HepG2 (cell line): ENCODE measurements around the gene CDH2. TPM values are rescaled to one million over a fixed set of nuclear protein-coding genes. Genes with fewer than 3 reads are reported as not detected.

Experiments used
- ARNT2 ChIP-seq: sonication (generic); formaldehyde crosslinking; IDR thresholded peaks from 2 replicates; pipeline ENCODE4 v1.8.0; 2022; ENCODE audit warnings: mild to moderate bottlenecking, low read depth, missing genetic modification reagents, moderate library complexity
- CBFB ChIP-seq: sonication (generic); formaldehyde crosslinking; IDR thresholded peaks from 2 replicates; pipeline ENCODE4 v1.4.0; 2020; ENCODE audit warnings: missing genetic modification reagents
- ESRRA ChIP-seq: sonication (generic); formaldehyde crosslinking; IDR thresholded peaks from 2 replicates; pipeline ENCODE4 v1.5.1; 2020; ENCODE audit warnings: mild to moderate bottlenecking, low read depth, missing genetic modification reagents
- PCBP2 ChIP-seq: fragments of 200-400 bp; formaldehyde crosslinking; optimal IDR thresholded peaks from 2 replicates; pipeline ENCODE3; 2018; ENCODE audit warnings: low read length, low read depth; ENCODE audit not compliant: poor library complexity, severe bottlenecking
- PHF5A ChIP-seq: IDR thresholded peaks from one replicate; pipeline ENCODE4 v1.6.1; 2018; ENCODE audit warnings: low read depth, missing genetic modification reagents; ENCODE audit not compliant: unreplicated experiment
- SKI ChIP-seq: fragments of 450-650 bp; IDR thresholded peaks from one replicate; pipeline ENCODE4 v1.6.1; 2018; ENCODE audit warnings: mild to moderate bottlenecking; ENCODE audit not compliant: partially characterized antibody
- TBP ChIP-seq: sonication (generic); formaldehyde crosslinking; IDR thresholded peaks from 2 replicates; pipeline ENCODE4 v1.5.0; 2020; ENCODE audit warnings: missing genetic modification reagents
- TCF12 ChIP-seq, 2 experiments: fragments of 450-650 bp in 1 of 2; sonication (generic) in 1 of 2; formaldehyde crosslinking in 1 of 2; IDR thresholded peaks; 2 replicates each; pipeline versions ENCODE4 v1.6.1 to v1.8.0; 2017 to 2022; ENCODE audit warnings: antibody characterized with exemption in 1 of 2, mild to moderate bottlenecking in 1 of 2, missing genetic modification reagents in 1 of 2, moderate library complexity in 1 of 2
- U2AF1 ChIP-seq: fragments of 200-400 bp; formaldehyde crosslinking; optimal IDR thresholded peaks from 2 replicates; pipeline ENCODE3; 2017; ENCODE audit warnings: mild to moderate bottlenecking, low read depth, low read length
- ZBTB8A ChIP-seq: sonication (generic); formaldehyde crosslinking; IDR thresholded peaks from 2 replicates; pipeline ENCODE4 v1.4.0; 2020; ENCODE audit warnings: mild to moderate bottlenecking, low read depth, missing genetic modification reagents, borderline replicate concordance
- ZMYM3 ChIP-seq: sonication (generic); formaldehyde crosslinking; IDR thresholded peaks from 2 replicates; pipeline ENCODE4 v1.5.1; 2020; ENCODE audit warnings: mild to moderate bottlenecking, missing genetic modification reagents
- ZNF143 ChIP-seq: sonication (generic); formaldehyde crosslinking; IDR thresholded peaks from 2 replicates; pipeline ENCODE4 v1.4.0; 2020; ENCODE audit warnings: missing genetic modification reagents
- ZNF431 ChIP-seq: sonication (generic); formaldehyde crosslinking; IDR thresholded peaks from 2 replicates; pipeline ENCODE4 v1.9.0; 2022; ENCODE audit warnings: missing genetic modification reagents, low read depth, mild to moderate bottlenecking, borderline replicate concordance
- ZNF572 ChIP-seq: sonication (generic); formaldehyde crosslinking; IDR thresholded peaks from 2 replicates; pipeline ENCODE4 v1.5.1; 2020; ENCODE audit warnings: mild to moderate bottlenecking, missing genetic modification reagents
- ZSCAN29 ChIP-seq: sonication (generic); formaldehyde crosslinking; conservative IDR thresholded peaks from 2 replicates; pipeline ENCODE4 v1.4.0; 2020; ENCODE audit warnings: mild to moderate bottlenecking, missing genetic modification reagents
- polyA plus RNA-seq, 8 experiments: library from polyadenylated mRNA; depleted of rRNA in 3 of 8; stranded (reverse) in 7 of 8; unstranded in 1 of 8; fragments of >200 nt; fragmentation: Illumina TruSeq in 4 of 8; extraction: Trizol in 4 of 8; gene quantifications; 2 replicates each; pipeline versions ENCODE4 v1.2.1 to v1.2.3, GENCODE V29; 2011 to 2016; ENCODE audit warnings: low read depth in 4 of 8, missing spikeins in 1 of 8, mixed read lengths in 1 of 8; ENCODE audit not compliant: insufficient read depth in 1 of 8
- total RNA-seq, 5 experiments: library from RNA; depleted of rRNA; stranded (reverse); fragments of >200 nt; fragmentation: Illumina TruSeq; extraction: Trizol; gene quantifications; 2 replicates each; pipeline ENCODE4 v1.2.3, GENCODE V29; 2016; ENCODE audit warnings: low read depth in 1 of 5
- TF ChIP-seq, protein P1 (sequence below): sonication (generic); formaldehyde crosslinking; IDR thresholded peaks from 2 replicates; pipeline ENCODE4 v1.5.0; 2020; ENCODE audit warnings: mild to moderate bottlenecking, low read depth, missing genetic modification reagents, borderline replicate concordance
- TF ChIP-seq, protein P2 (sequence below): sonication (generic); formaldehyde crosslinking; IDR thresholded peaks from 2 replicates; pipeline ENCODE4 v1.8.1; 2023; ENCODE audit warnings: mild to moderate bottlenecking, inconsistent platforms, moderate library complexity, missing genetic modification reagents, borderline replicate concordance
- TF ChIP-seq, protein P3 (sequence below): sonication (generic); formaldehyde crosslinking; IDR thresholded peaks from 2 replicates; pipeline ENCODE4 v1.5.1; 2020; ENCODE audit warnings: mild to moderate bottlenecking, missing genetic modification reagents, moderate library complexity
- TF ChIP-seq, protein P4 (sequence below): sonication (generic); formaldehyde crosslinking; IDR thresholded peaks from 2 replicates; pipeline ENCODE4 v1.5.1; 2020; ENCODE audit warnings: mild to moderate bottlenecking, missing genetic modification reagents, borderline replicate concordance
- TF ChIP-seq, protein P5 (sequence below): fragments of 450-650 bp; IDR thresholded peaks from 2 replicates; pipeline ENCODE4 v1.6.1; 2016

CDH2 gene
- total and polyA plus RNA-seq, 2 of the 13 experiments (the other 11 are each of a cell fraction or from before 2014, with no cell fraction given): 18.6 to 36.1 TPM

DNA sequence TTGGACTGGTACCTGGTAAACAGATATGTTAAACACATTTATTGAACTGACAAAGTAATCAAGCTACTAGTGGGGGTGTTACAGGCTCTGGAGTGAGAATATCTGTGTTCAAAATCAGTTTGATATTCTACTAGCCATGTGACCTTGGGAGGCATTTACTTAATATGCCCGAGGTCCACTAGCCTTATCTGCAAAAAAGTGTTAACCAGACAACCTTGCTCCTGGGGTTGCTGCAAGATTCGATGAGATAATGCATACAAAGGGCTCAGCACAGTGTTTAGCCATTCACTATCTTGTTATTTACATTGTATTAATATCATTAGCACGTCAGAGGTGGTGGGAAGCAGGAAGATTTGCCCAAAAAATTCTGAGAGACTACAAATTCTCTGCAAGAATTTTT, 103.3 kb downstream of the CDH2 start (continued):
- no peak for TF ChIP-seq CBFB (CRISPR knock-in tag)
- TF ChIP-seq ZNF143 (CRISPR knock-in tag): no peak
- TF ChIP-seq, protein P1, sequence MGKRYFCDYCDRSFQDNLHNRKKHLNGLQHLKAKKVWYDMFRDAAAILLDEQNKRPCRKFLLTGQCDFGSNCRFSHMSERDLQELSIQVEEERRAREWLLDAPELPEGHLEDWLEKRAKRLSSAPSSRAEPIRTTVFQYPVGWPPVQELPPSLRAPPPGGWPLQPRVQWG (CRISPR knock-in tag): no peak
- TF ChIP-seq, protein P2, sequence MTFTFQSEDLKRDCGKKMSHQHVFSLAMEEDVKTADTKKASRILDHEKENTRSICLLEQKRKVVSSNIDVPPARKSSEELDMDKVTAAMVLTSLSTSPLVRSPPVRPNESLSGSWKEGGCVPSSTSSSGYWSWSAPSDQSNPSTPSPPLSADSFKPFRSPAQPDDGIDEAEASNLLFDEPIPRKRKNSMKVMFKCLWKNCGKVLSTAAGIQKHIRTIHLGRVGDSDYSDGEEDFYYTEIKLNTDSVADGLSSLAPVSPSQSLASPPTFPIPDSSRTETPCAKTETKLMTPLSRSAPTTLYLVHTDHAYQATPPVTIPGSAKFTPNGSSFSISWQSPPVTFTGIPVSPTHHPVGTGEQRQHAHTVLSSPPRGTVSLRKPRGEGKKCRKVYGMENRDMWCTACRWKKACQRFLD (CRISPR knock-in tag): no peak
- TF ChIP-seq ZSCAN29 (CRISPR knock-in tag): no peak
- TF ChIP-seq ZNF572: no peak
- no peak for TF ChIP-seq U2AF1
- TF ChIP-seq, protein P3, sequence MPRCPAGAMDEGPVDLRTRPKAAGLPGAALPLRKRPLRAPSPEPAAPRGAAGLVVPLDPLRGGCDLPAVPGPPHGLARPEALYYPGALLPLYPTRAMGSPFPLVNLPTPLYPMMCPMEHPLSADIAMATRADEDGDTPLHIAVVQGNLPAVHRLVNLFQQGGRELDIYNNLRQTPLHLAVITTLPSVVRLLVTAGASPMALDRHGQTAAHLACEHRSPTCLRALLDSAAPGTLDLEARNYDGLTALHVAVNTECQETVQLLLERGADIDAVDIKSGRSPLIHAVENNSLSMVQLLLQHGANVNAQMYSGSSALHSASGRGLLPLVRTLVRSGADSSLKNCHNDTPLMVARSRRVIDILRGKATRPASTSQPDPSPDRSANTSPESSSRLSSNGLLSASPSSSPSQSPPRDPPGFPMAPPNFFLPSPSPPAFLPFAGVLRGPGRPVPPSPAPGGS (CRISPR knock-in tag): no peak
- no peak for TF ChIP-seq PHF5A (CRISPR knock-in tag)
- TF ChIP-seq ARNT2 (CRISPR knock-in tag): no peak
- TF ChIP-seq PCBP2: no peak
- TF ChIP-seq ZMYM3: no peak
- no peak for TF ChIP-seq ZNF431 (CRISPR knock-in tag)
- TF ChIP-seq, protein P4, sequence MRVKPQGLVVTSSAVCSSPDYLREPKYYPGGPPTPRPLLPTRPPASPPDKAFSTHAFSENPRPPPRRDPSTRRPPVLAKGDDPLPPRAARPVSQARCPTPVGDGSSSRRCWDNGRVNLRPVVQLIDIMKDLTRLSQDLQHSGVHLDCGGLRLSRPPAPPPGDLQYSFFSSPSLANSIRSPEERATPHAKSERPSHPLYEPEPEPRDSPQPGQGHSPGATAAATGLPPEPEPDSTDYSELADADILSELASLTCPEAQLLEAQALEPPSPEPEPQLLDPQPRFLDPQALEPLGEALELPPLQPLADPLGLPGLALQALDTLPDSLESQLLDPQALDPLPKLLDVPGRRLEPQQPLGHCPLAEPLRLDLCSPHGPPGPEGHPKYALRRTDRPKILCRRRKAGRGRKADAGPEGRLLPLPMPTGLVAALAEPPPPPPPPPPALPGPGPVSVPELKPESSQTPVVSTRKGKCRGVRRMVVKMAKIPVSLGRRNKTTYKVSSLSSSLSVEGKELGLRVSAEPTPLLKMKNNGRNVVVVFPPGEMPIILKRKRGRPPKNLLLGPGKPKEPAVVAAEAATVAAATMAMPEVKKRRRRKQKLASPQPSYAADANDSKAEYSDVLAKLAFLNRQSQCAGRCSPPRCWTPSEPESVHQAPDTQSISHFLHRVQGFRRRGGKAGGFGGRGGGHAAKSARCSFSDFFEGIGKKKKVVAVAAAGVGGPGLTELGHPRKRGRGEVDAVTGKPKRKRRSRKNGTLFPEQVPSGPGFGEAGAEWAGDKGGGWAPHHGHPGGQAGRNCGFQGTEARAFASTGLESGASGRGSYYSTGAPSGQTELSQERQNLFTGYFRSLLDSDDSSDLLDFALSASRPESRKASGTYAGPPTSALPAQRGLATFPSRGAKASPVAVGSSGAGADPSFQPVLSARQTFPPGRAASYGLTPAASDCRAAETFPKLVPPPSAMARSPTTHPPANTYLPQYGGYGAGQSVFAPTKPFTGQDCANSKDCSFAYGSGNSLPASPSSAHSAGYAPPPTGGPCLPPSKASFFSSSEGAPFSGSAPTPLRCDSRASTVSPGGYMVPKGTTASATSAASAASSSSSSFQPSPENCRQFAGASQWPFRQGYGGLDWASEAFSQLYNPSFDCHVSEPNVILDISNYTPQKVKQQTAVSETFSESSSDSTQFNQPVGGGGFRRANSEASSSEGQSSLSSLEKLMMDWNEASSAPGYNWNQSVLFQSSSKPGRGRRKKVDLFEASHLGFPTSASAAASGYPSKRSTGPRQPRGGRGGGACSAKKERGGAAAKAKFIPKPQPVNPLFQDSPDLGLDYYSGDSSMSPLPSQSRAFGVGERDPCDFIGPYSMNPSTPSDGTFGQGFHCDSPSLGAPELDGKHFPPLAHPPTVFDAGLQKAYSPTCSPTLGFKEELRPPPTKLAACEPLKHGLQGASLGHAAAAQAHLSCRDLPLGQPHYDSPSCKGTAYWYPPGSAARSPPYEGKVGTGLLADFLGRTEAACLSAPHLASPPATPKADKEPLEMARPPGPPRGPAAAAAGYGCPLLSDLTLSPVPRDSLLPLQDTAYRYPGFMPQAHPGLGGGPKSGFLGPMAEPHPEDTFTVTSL (CRISPR knock-in tag): 0 out of 2 replicates have a peak, but pooled peaks have one; percentile 16
- no peak for TF ChIP-seq TCF12 (IDR thresholded peaks at IDR 0.05)
- TF ChIP-seq TCF12 (CRISPR knock-in tag; IDR thresholded peaks at IDR 0.05): no peak
- TF ChIP-seq, protein P5, sequence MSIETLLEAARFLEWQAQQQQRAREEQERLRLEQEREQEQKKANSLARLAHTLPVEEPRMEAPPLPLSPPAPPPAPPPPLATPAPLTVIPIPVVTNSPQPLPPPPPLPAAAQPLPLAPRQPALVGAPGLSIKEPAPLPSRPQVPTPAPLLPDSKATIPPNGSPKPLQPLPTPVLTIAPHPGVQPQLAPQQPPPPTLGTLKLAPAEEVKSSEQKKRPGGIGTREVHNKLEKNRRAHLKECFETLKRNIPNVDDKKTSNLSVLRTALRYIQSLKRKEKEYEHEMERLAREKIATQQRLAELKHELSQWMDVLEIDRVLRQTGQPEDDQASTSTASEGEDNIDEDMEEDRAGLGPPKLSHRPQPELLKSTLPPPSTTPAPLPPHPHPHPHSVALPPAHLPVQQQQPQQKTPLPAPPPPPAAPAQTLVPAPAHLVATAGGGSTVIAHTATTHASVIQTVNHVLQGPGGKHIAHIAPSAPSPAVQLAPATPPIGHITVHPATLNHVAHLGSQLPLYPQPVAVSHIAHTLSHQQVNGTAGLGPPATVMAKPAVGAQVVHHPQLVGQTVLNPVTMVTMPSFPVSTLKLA: no peak
- TF ChIP-seq ESRRA (CRISPR knock-in tag): no peak
- TF ChIP-seq SKI: peak; percentile 46
- no peak for TF ChIP-seq ZBTB8A (CRISPR knock-in tag)
- TF ChIP-seq TBP (CRISPR knock-in tag): no peak
